HCT116 (cell line): ENCODE measurements around the gene RCAN2. TPM values are rescaled to one million over a fixed set of nuclear protein-coding genes. Genes with fewer than 3 reads are reported as not detected.

Source experiments
- ATAC-seq: fragments of 200-7000 bp; cut with Tn5 transposase; 2 replicates; pipeline ENCODE4 v1.9.1; 2020; ENCODE audit warnings: mild to moderate bottlenecking, moderate library complexity
- BruUV-seq: library from RNA; stranded (reverse); fragments of 400-500 nt; replicated peaks from 2 replicates; lab custom pipeline; 2021; lab: Mats Ljungman, UMichigan
- CTCF ChIA-PET: fragments of 300-600 bp; sonication (Branson Sonifier 250); formaldehyde crosslinking; loops from one replicate; lab custom pipeline; 2021; ENCODE audit warnings: antibody characterized with exemption; lab: Charles Lee
- POLR2A ChIA-PET: fragments of 300-600, 350-600 bp; sonication (Branson Sonifier 250); formaldehyde crosslinking; loops from one replicate; lab custom pipeline; 2021; ENCODE audit warnings: antibody characterized with exemption; lab: Charles Lee
- RAD21 ChIA-PET, 2 experiments: fragments of 300-600 bp; sonication (Branson Sonifier 250); formaldehyde crosslinking; loops; one replicate each; lab custom pipeline; 2023; ENCODE audit warnings: low total read pairs in 2 of 2; ENCODE audit not compliant: uncharacterized antibody in 2 of 2, unreplicated experiment in 2 of 2, low non-redundant PET in 1 of 2; lab: Charles Lee
- DNase-seq: peaks from one replicate; pipeline ENCODE4 v3.0.0-alpha.2; 2010; ENCODE audit warnings: low read depth, low spot score
- H2AFZ ChIP-seq: fragments of 200-600 bp; shearing (Covaris generic), sonication (generic); 2 replicates; pipeline ENCODE4 v1.6.1; 2017; ENCODE audit warnings: low read depth, mixed run types, mixed read lengths, antibody characterized with exemption, low read length; ENCODE audit not compliant: poor library complexity, severe bottlenecking
- H3K27ac ChIP-seq: 2 replicates; pipeline ENCODE4 v1.5.1; 2012; ENCODE audit warnings: low read depth, low read length
- H3K27me3 ChIP-seq: fragments of 200-600 bp; sonication (generic); 2 replicates; pipeline ENCODE4 v1.6.1; 2016; ENCODE audit warnings: mixed run types, low read length, mixed read lengths; ENCODE audit not compliant: insufficient read depth
- H3K36me3 ChIP-seq, 2 experiments: fragments of 200-500 bp in 1 of 2; fragments of 200-600 bp in 1 of 2; sonication (Bioruptor generic) in 1 of 2; sonication (generic) in 1 of 2; 2 replicates each; pipeline versions ENCODE4 v1.5.1 to v1.6.1; 2014 to 2016; ENCODE audit warnings: low read length in 2 of 2, inconsistent platforms in 1 of 2, mixed read lengths in 1 of 2, mixed run types in 1 of 2; ENCODE audit not compliant: insufficient read depth in 2 of 2, control insufficient read depth in 1 of 2
- H3K4me1 ChIP-seq, 2 experiments: fragments of 200-600 bp in 1 of 2; sonication (generic) in 1 of 2; 2 replicates each; pipeline versions ENCODE4 v1.5.1 to v1.6.1; 2012 to 2017; ENCODE audit warnings: low read length in 2 of 2, inconsistent platforms in 1 of 2, mild to moderate bottlenecking in 1 of 2, mixed read lengths in 1 of 2, mixed run types in 1 of 2, moderate library complexity in 1 of 2; ENCODE audit not compliant: insufficient read depth in 2 of 2, control insufficient read depth in 1 of 2
- H3K4me2 ChIP-seq: fragments of 200-600 bp; sonication (generic); 2 replicates; pipeline ENCODE4 v1.6.1; 2017; ENCODE audit warnings: mixed run types, low read length, mixed read lengths
- H3K4me3 ChIP-seq, 2 experiments: fragments of 200-600 bp in 1 of 2; sonication (generic) in 1 of 2; replicated peaks in 1 of 2; 2 replicates each; pipeline ENCODE4 v1.5.1; 2011 to 2016; ENCODE audit warnings: low read length in 2 of 2, control low read depth in 1 of 2, low read depth in 1 of 2, mild to moderate bottlenecking in 1 of 2, mixed read lengths in 1 of 2, mixed run types in 1 of 2
- H3K79me2 ChIP-seq: fragments of 200-600 bp; sonication (generic); 2 replicates; pipeline ENCODE4 v1.6.1; 2017; ENCODE audit warnings: mild to moderate bottlenecking, mixed run types, low read length, moderate library complexity, mixed read lengths; ENCODE audit not compliant: insufficient read depth
- H3K9ac ChIP-seq: fragments of 200-600 bp; sonication (generic); 2 replicates; pipeline ENCODE4 v1.6.1; 2016; ENCODE audit warnings: low read length, mixed read lengths
- H3K9me2 ChIP-seq: fragments of 200-600 bp; sonication (generic), shearing (Covaris generic); 2 replicates; pipeline ENCODE4 v1.6.1; 2017; ENCODE audit warnings: mixed run types, mild to moderate bottlenecking, moderate library complexity; ENCODE audit not compliant: insufficient read depth
- H3K9me3 ChIP-seq, 2 experiments: fragments of 200-500 bp in 1 of 2; fragments of 200-600 bp in 1 of 2; sonication (Bioruptor generic) in 1 of 2; sonication (generic) in 1 of 2; 2 replicates each; pipeline ENCODE4 v1.6.1; 2014 to 2017; ENCODE audit warnings: low read length in 2 of 2, mixed read lengths in 2 of 2, inconsistent platforms in 1 of 2, low read depth in 1 of 2, mild to moderate bottlenecking in 1 of 2, mixed run types in 1 of 2, moderate library complexity in 1 of 2; ENCODE audit not compliant: control insufficient read depth in 1 of 2, insufficient read depth in 1 of 2
- H4K20me1 ChIP-seq: fragments of 200-600 bp; sonication (generic), shearing (Covaris generic); 2 replicates; pipeline ENCODE4 v1.6.1; 2017; ENCODE audit warnings: mixed run types, mild to moderate bottlenecking, moderate library complexity; ENCODE audit not compliant: insufficient read depth
- CBX3 ChIP-seq: IDR thresholded peaks from 2 replicates; pipeline ENCODE4 v1.6.1; 2012; ENCODE audit warnings: low read depth
- CEBPB ChIP-seq: IDR thresholded peaks from 2 replicates; pipeline ENCODE4 v1.6.1; 2012; ENCODE audit warnings: low read depth
- EGR1 ChIP-seq: IDR thresholded peaks from 2 replicates; pipeline ENCODE4 v1.6.1; 2012; ENCODE audit warnings: low read depth
- ELF1 ChIP-seq: IDR thresholded peaks from 2 replicates; pipeline ENCODE4 v1.6.1; 2012; ENCODE audit warnings: low read depth, borderline replicate concordance
- EZH2 ChIP-seq: fragments of 200-600 bp; sonication (generic); IDR thresholded peaks from 2 replicates; pipeline ENCODE4 v1.6.1; 2017; ENCODE audit warnings: antibody characterized with exemption, mixed run types
- EZH2phosphoT487 ChIP-seq: fragments of 200-600 bp; IDR thresholded peaks from 2 replicates; pipeline ENCODE4 v1.6.1; 2018; ENCODE audit warnings: antibody characterized with exemption, borderline replicate concordance
- JUND ChIP-seq: IDR thresholded peaks from 2 replicates; pipeline ENCODE4 v1.6.1; 2012
- POLR2AphosphoS5 ChIP-seq: IDR thresholded peaks from 2 replicates; pipeline ENCODE4 v1.6.1; 2011; ENCODE audit warnings: mild to moderate bottlenecking, low read depth, low read length, moderate library complexity
- RAD21 ChIP-seq: IDR thresholded peaks from 2 replicates; pipeline ENCODE4 v1.6.1; 2012; ENCODE audit warnings: low read depth, mild to moderate bottlenecking
- SRF ChIP-seq: IDR thresholded peaks from 2 replicates; pipeline ENCODE4 v1.6.1; 2012; ENCODE audit warnings: low read depth
- TCF7L2 ChIP-seq: IDR thresholded peaks from 2 replicates; pipeline ENCODE4 v1.7.0; 2011; ENCODE audit warnings: borderline replicate concordance, inconsistent platforms; ENCODE audit not compliant: insufficient read depth, insufficient read length; ENCODE audit errors: extremely low read depth
- YY1 ChIP-seq: IDR thresholded peaks from 2 replicates; pipeline ENCODE4 v1.6.1; 2011; ENCODE audit warnings: low read length, low read depth, moderate library complexity, mild to moderate bottlenecking; ENCODE audit not compliant: insufficient replicate concordance; ENCODE audit errors: extremely low read depth
- ZFX ChIP-seq: fragments of 450-650 bp; IDR thresholded peaks from 2 replicates; pipeline ENCODE4 v1.6.1; 2017
- ZNF274 ChIP-seq: fragments of 200-500 bp; sonication (Bioruptor generic); IDR thresholded peaks from 2 replicates; pipeline ENCODE4 v1.6.1; 2014; ENCODE audit warnings: mild to moderate bottlenecking, low read depth, low read length, inconsistent platforms
- intact Hi-C: fragments of 100-400 bp; cut with micrococcal nuclease; formaldehyde crosslinking; loops from 2 replicates; pipeline ENCODE4 v1.10.0; 2022
- total RNA-seq: library from RNA; stranded (reverse); gene quantifications from one replicate; pipeline ENCODE4 v1.2.1, GENCODE V29; 2021; ENCODE audit not compliant: unreplicated experiment
- TF ChIP-seq, protein P1 (sequence below): IDR thresholded peaks from 2 replicates; pipeline ENCODE4 v1.6.1; 2012
- TF ChIP-seq, protein P2 (sequence below): IDR thresholded peaks from 2 replicates; pipeline ENCODE4 v1.6.1; 2011; ENCODE audit warnings: mild to moderate bottlenecking, low read length, moderate library complexity; ENCODE audit not compliant: insufficient replicate concordance; ENCODE audit errors: extremely low read depth
- TF ChIP-seq, protein P3 (sequence below): IDR thresholded peaks from 2 replicates; pipeline ENCODE4 v1.6.1; 2012

The RCAN2 gene
- total RNA-seq, 1 experiment from 2014 or later, result 0.57 TPM

DNA sequence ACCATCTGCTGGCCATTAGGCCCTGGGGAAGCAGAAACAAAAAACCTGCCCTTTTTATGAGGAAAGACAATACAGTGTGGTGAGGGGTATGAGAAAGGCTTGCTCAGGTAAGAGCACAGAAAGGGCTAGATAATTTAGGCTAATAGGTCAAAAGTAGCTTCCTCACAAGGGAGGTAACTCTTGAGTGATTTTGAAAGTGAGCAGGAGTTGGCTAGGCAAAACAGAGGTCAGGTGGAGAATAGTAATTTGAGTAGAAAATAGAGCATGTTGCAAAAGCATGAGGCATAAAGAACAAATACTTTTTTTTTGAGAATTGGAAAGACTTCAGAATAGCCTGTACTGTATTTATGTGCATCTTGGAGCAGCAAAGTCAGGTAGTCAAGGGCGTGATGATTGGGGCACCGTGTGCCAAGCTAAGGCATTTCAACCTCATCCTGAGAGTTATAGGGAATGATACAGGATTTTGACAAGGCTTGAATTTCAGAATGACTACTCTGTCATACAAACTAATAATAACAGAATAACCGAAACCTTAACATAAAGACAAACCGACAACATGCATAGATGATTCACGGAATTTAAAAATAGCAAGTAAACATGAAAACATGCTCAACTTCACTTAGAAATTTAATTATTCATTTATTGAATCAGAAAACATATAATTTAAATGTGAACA lies 197.5 kb downstream of the RCAN2 start:
- Histone ChIP-seq H3K27me3 (no peaks in the 10 kb centered on the region), H3K9me2 (no peaks in the 10 kb centered on the region), H3K36me3 (no peaks in the 10 kb centered on the region), H3K9me3 (no peaks in the 10 kb centered on the region), H3K79me2 (no peaks in the 10 kb centered on the region), H3K4me2 (no peak overlapping the region), H3K4me1 (no peaks in the 10 kb centered on the region), H3K27ac (no peak overlapping the region), H4K20me1 (no peaks in the 10 kb centered on the region), H3K4me3 (no peak overlapping the region), H3K9ac (no peak overlapping the region), H2AFZ (no peak overlapping the region)
- TF ChIP-seq, protein P1, sequence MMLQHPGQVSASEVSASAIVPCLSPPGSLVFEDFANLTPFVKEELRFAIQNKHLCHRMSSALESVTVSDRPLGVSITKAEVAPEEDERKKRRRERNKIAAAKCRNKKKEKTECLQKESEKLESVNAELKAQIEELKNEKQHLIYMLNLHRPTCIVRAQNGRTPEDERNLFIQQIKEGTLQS, result no peak
- intact Hi-C loops, result no loop called here
- ATAC-seq (no peak), DNase-seq (no peak)
- BruUV-seq, result no TSS peak
- CTCF ChIA-PET, result no interaction called here
- RAD21 ChIA-PET, result no interaction called here
- POLR2A ChIA-PET, result no interaction called here

DNA sequence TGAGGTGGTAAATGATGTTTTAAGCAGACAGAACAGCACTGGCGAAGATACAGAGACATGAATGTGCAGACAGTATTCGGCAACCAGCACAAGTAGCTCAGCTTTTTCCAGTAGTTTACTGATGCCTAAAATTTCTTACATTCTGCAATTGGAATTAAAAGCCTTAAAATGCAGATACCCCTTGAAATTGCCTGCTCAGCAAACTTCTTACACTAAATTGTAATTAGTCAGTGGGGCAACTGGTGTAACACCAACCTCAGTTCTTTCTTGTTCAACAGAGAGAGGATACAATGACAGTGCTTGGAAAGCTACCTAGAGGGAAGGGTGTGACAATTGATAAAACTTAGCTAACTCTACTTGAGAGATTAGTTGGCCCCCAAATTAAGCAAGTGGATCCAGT lies 199.4 kb downstream of the RCAN2 start:
- ChIA-PET RAD21 (no interaction called here), CTCF (no interaction called here), POLR2A (no interaction called here)
- Histone ChIP-seq H4K20me1 (no peaks in the 10 kb centered on the region), H3K9me2 (no peaks in the 10 kb centered on the region), H3K9ac (no peak overlapping the region), H3K27me3 (no peaks in the 10 kb centered on the region), H3K9me3 (no peaks in the 10 kb centered on the region), H3K4me1 (no peaks in the 10 kb centered on the region), H3K4me2 (no peak overlapping the region), H3K79me2 (no peaks in the 10 kb centered on the region), H3K27ac (no peak overlapping the region), H3K36me3 (no peaks in the 10 kb centered on the region), H2AFZ (no peak overlapping the region), H3K4me3 (no peak overlapping the region)
- BruUV-seq, result no TSS peak
- no peak for ATAC-seq
- intact Hi-C loops, result no loop called here
- no peak for DNase-seq
- TF ChIP-seq ZNF274 (no peak), ZFX (no peak), CBX3 (no peak), EZH2phosphoT487 (no peak), EZH2 (no peak), POLR2AphosphoS5 (no peak), CEBPB (no peak), YY1 (no peak), SRF (no peak), ELF1 (no peak), RAD21 (no peak), TCF7L2 (no peak), JUND (no peak), EGR1 (no peak)
- TF ChIP-seq, protein P1, result no peak
- TF ChIP-seq, protein P2, sequence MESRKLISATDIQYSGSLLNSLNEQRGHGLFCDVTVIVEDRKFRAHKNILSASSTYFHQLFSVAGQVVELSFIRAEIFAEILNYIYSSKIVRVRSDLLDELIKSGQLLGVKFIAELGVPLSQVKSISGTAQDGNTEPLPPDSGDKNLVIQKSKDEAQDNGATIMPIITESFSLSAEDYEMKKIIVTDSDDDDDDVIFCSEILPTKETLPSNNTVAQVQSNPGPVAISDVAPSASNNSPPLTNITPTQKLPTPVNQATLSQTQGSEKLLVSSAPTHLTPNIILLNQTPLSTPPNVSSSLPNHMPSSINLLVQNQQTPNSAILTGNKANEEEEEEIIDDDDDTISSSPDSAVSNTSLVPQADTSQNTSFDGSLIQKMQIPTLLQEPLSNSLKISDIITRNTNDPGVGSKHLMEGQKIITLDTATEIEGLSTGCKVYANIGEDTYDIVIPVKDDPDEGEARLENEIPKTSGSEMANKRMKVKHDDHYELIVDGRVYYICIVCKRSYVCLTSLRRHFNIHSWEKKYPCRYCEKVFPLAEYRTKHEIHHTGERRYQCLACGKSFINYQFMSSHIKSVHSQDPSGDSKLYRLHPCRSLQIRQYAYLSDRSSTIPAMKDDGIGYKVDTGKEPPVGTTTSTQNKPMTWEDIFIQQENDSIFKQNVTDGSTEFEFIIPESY, result no peak
- TF ChIP-seq, protein P3, sequence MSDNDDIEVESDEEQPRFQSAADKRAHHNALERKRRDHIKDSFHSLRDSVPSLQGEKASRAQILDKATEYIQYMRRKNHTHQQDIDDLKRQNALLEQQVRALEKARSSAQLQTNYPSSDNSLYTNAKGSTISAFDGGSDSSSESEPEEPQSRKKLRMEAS, result no peak
